Measurements from ENCODE around the gene FOS. TPM values are rescaled to one million over a fixed set of nuclear protein-coding genes. Genes with fewer than 3 reads are reported as not detected.

The FOS gene
- total and polyA plus RNA-seq, 2 of the 4 experiments (the other 2 are of a cell fraction), result 53.6 to 171 TPM

DNA sequence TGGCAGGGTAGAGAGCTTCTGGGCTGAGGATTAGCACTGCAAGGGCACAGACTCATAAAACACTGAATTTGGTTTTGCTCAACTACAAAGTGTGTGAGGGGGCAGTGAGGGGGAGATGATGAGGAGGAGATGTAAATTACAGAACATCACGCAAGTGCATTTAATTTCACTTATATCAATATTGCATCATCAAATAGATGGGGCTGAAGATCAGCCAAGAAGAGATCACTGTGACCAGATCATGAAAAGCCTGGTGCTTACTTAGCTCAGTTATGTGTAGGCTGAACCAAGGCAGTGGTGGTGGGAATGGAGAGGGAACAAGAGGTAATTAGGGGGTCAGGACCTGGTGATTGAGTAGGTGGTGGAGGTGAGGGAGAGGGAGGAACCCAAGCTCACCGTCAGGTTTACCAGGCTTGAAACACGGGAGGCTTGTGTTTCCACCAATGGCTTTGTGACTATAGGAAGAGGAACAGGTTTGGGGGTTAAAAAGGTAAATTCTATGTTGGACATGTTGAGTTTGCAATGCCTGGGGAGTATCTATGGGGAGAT lies 11.3 kb downstream of the FOS start:
- no peak overlapping the region for H3K9ac ChIP-seq (ENCODE audit: low read depth, low read length)
- H3K56ac ChIP-seq (ENCODE audit: extremely low read depth, insufficient read depth, low read length), result no peak overlapping the region
- no peak overlapping the region for H2AFZ ChIP-seq (replicated peaks; ENCODE audit: low read length, poor library complexity)
- no peak overlapping the region for H3K4me2 ChIP-seq (ENCODE audit: low read depth, low read length)
- no peak overlapping the region for H2AK5ac ChIP-seq (ENCODE audit: low read depth, low read length)
- ChIA-PET CTCF (no interaction called here), POLR2A (ENCODE audit: unreplicated experiment) (no interaction called here)
- no peak overlapping the region for H4K8ac ChIP-seq (ENCODE audit: low read depth in 2 of 2, low read length in 2 of 2)
- 100% methylated on average over 1 of the region's 3 CpGs; no CpG with 5 or more reads in 1 of the 2 experiments for WGBS, 2 experiments (ENCODE audit: extremely low coverage in 2 of 2, insufficient read length in 1 of 2)
- no peak overlapping the region for H2BK20ac ChIP-seq (ENCODE audit: low read depth, low read length)
- H2AK9ac ChIP-seq (replicated peaks; ENCODE audit: low read depth, low read length, poor library complexity), result no peak overlapping the region
- no peak overlapping the region for H2BK15ac ChIP-seq (ENCODE audit: low read depth, low read length)
- no peak overlapping the region for H3K18ac ChIP-seq (ENCODE audit: low read depth, low read length)
- H3K27me3 ChIP-seq (ENCODE audit: control insufficient read depth, insufficient read depth, low read length), result peaks cover 3% of the 10 kb centered on the region; the same call in 1 of the 2 replicates
- in situ Hi-C loops (cut with MboI; ENCODE audit: low sequenced_read_pairs), result loop anchor here (25.0 kb wide), 1 partner anchor 1747 kb away; the partner anchor contains the start of gene IRF2BPL
- no peak overlapping the region for H3K27ac ChIP-seq (ENCODE audit: insufficient read depth, low read length)
- peaks cover 5% of the 10 kb centered on the region for H3K4me1 ChIP-seq (ENCODE audit: control insufficient read depth, insufficient read depth, low read length)
- H3K9me3 ChIP-seq (ENCODE audit: control insufficient read depth, insufficient read depth, low read length), result no peaks in the 10 kb centered on the region
- TF ChIP-seq, protein P1, sequence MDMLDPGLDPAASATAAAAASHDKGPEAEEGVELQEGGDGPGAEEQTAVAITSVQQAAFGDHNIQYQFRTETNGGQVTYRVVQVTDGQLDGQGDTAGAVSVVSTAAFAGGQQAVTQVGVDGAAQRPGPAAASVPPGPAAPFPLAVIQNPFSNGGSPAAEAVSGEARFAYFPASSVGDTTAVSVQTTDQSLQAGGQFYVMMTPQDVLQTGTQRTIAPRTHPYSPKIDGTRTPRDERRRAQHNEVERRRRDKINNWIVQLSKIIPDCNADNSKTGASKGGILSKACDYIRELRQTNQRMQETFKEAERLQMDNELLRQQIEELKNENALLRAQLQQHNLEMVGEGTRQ (IDR thresholded peaks at IDR 0.05; ENCODE audit: low read depth, low read length), result no peak
- TF ChIP-seq RFX5 (IDR thresholded peaks at IDR 0.05; ENCODE audit: low read depth, low read length), result no peak
- TF ChIP-seq, protein P2, sequence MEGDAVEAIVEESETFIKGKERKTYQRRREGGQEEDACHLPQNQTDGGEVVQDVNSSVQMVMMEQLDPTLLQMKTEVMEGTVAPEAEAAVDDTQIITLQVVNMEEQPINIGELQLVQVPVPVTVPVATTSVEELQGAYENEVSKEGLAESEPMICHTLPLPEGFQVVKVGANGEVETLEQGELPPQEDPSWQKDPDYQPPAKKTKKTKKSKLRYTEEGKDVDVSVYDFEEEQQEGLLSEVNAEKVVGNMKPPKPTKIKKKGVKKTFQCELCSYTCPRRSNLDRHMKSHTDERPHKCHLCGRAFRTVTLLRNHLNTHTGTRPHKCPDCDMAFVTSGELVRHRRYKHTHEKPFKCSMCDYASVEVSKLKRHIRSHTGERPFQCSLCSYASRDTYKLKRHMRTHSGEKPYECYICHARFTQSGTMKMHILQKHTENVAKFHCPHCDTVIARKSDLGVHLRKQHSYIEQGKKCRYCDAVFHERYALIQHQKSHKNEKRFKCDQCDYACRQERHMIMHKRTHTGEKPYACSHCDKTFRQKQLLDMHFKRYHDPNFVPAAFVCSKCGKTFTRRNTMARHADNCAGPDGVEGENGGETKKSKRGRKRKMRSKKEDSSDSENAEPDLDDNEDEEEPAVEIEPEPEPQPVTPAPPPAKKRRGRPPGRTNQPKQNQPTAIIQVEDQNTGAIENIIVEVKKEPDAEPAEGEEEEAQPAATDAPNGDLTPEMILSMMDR (conservative IDR thresholded peaks at IDR 0.05; ENCODE audit: low read depth, low read length), result no peak
- peak; percentile 84 for TF ChIP-seq CEBPB (IDR thresholded peaks at IDR 0.05; ENCODE audit: low read depth, low read length)
- TF ChIP-seq SMC3 (IDR thresholded peaks at IDR 0.05; ENCODE audit: low read depth, low read length), result no peak
- TF ChIP-seq BHLHE40 (IDR thresholded peaks at IDR 0.05; ENCODE audit: low read depth, low read length), result no peak
- TF ChIP-seq FOS (IDR thresholded peaks at IDR 0.05; ENCODE audit: low read depth, low read length), result no peak
- intact Hi-C loops (cut with micrococcal nuclease), result loop anchor here (10.0 kb wide), 1 partner anchor 345 kb away; no protein-coding TSS in a partner anchor
- H3K9me1 ChIP-seq (ENCODE audit: insufficient read depth, low read length), result peaks cover 6% of the 10 kb centered on the region; the same call in 1 of the 2 replicates
- H3K4me3 ChIP-seq (ENCODE audit: insufficient read depth, low read depth, low read length), result no peak overlapping the region
- no peak overlapping the region for H4K5ac ChIP-seq (ENCODE audit: low read depth, low read length)
- H3K79me1 ChIP-seq (ENCODE audit: low read depth in 1 of 2, low read length in 2 of 2), result peaks cover 0 to 4% of the 10 kb centered on the region in 2 experiments; a peak in 1 of 4 replicates
- no peak overlapping the region for H2BK5ac ChIP-seq (ENCODE audit: low read depth, low read length, poor library complexity, severe bottlenecking)
- dilution Hi-C loops (cut with HindIII; ENCODE audit: low sequenced_read_pairs, unreplicated experiment), result no loop called here
- H3K36me3 ChIP-seq (ENCODE audit: control insufficient read depth, insufficient read depth, low read length), result no peaks in the 10 kb centered on the region
- BruUV-seq (replicated peaks), result no TSS peak
- H3K4ac ChIP-seq (ENCODE audit: low read depth, low read length), result no peak overlapping the region
- no peak overlapping the region for H2BK120ac ChIP-seq (ENCODE audit: low read depth, low read length)
- H4K20me1 ChIP-seq (ENCODE audit: insufficient read depth, low read length), result no peaks in the 10 kb centered on the region
- ATAC-seq (ENCODE audit: low read depth) (no peak), DNase-seq (no peak)
- no peak overlapping the region for H4K91ac ChIP-seq (ENCODE audit: insufficient read depth, low read depth, low read length)
- no peak overlapping the region for H3K14ac ChIP-seq (replicated peaks; ENCODE audit: low read depth, low read length)
- H3K23ac ChIP-seq (ENCODE audit: low read depth, low read length), result no peak overlapping the region

Data from IMR-90 (cell line).